Neuronal stem cell (in vitro differentiated cells): Measurements from ENCODE around the gene SFXN1.

Experiments
- DNase-seq: peaks from one replicate; pipeline ENCODE4 v3.0.0-alpha.2; 2013; ENCODE audit warnings: low spot score
- H2AFZ ChIP-seq: one replicate; pipeline ENCODE4 v1.6.1; 2013; ENCODE audit warnings: mild to moderate bottlenecking, low read length, inconsistent platforms
- H2AK5ac ChIP-seq: 2 replicates; pipeline ENCODE4 v1.6.1; 2013; ENCODE audit warnings: low read depth, mild to moderate bottlenecking, inconsistent platforms, low read length, moderate library complexity, mixed read lengths
- H2BK120ac ChIP-seq: 2 replicates; pipeline ENCODE4 v1.6.1; 2013; ENCODE audit warnings: low read depth, mild to moderate bottlenecking, inconsistent platforms, low read length, moderate library complexity, mixed read lengths
- H2BK12ac ChIP-seq: one replicate; pipeline ENCODE4 v1.6.1; 2013; ENCODE audit warnings: low read length, inconsistent platforms
- H2BK15ac ChIP-seq: 2 replicates; pipeline ENCODE4 v1.6.1; 2013; ENCODE audit warnings: mild to moderate bottlenecking, low read length, inconsistent platforms, mixed read lengths
- H2BK5ac ChIP-seq: one replicate; pipeline ENCODE4 v1.6.1; 2013; ENCODE audit warnings: inconsistent platforms, mild to moderate bottlenecking, low read length, moderate library complexity
- H3K14ac ChIP-seq: one replicate; pipeline ENCODE4 v1.6.1; 2013; ENCODE audit warnings: low read length, inconsistent platforms
- H3K18ac ChIP-seq: 2 replicates; pipeline ENCODE4 v1.6.1; 2013; ENCODE audit warnings: low read length, inconsistent platforms
- H3K23ac ChIP-seq: 2 replicates; pipeline ENCODE4 v1.6.1; 2013; ENCODE audit warnings: low read depth, mild to moderate bottlenecking, mixed read lengths, low read length, inconsistent platforms; ENCODE audit not compliant: poor library complexity
- H3K27ac ChIP-seq: replicated peaks from 3 replicates; pipeline ENCODE4 v1.5.1; 2013; ENCODE audit warnings: low read length, inconsistent platforms
- H3K27me3 ChIP-seq, 3 experiments: 2 replicates each; pipeline ENCODE4 v1.6.1; 2013; ENCODE audit warnings: low read length in 3 of 3, mild to moderate bottlenecking in 2 of 3, inconsistent platforms in 1 of 3, low read depth in 1 of 3, mixed read lengths in 1 of 3, moderate library complexity in 1 of 3; ENCODE audit not compliant: control insufficient read depth in 3 of 3, insufficient read depth in 3 of 3
- H3K36me3 ChIP-seq, 2 donors: replicated peaks in 1 of 2; 2 replicates each; pipeline ENCODE4 v1.6.1; 2013; ENCODE audit warnings: low read length in 2 of 2; ENCODE audit not compliant: control insufficient read depth in 2 of 2, insufficient read depth in 2 of 2
- H3K4ac ChIP-seq: 2 replicates; pipeline ENCODE4 v1.6.1; 2013; ENCODE audit warnings: inconsistent platforms, mild to moderate bottlenecking, low read length, moderate library complexity
- H3K4me1 ChIP-seq, 2 donors: 1 replicate in 1 of 2; 2 replicates in 1 of 2; pipeline ENCODE4 v1.6.1; 2013; ENCODE audit warnings: low read length in 2 of 2, low read depth in 1 of 2; ENCODE audit not compliant: control insufficient read depth in 2 of 2, insufficient read depth in 1 of 2
- H3K4me2 ChIP-seq: one replicate; pipeline ENCODE4 v1.6.1; 2013; ENCODE audit warnings: mild to moderate bottlenecking, low read length, inconsistent platforms; ENCODE audit not compliant: insufficient read depth, poor library complexity, severe bottlenecking
- H3K4me3 ChIP-seq, 2 donors: 2 replicates each; pipeline ENCODE4 v1.5.1; 2013; ENCODE audit warnings: low read length in 2 of 2, mild to moderate bottlenecking in 2 of 2, inconsistent platforms in 1 of 2, moderate library complexity in 1 of 2
- H3K79me1 ChIP-seq: one replicate; pipeline ENCODE4 v1.6.1; 2013; ENCODE audit warnings: low read depth, mild to moderate bottlenecking, inconsistent platforms, low read length, moderate library complexity
- H3K9ac ChIP-seq: one replicate; pipeline ENCODE4 v1.6.1; 2013; ENCODE audit warnings: mild to moderate bottlenecking, low read depth, low read length, inconsistent platforms; ENCODE audit not compliant: poor library complexity
- H3K9me3 ChIP-seq, 2 donors: replicated peaks in 1 of 2; 2 replicates each; pipeline versions ENCODE3 to v1.6.1; 2013; ENCODE audit warnings: low read length in 2 of 2, mild to moderate bottlenecking in 2 of 2, inconsistent platforms in 1 of 2, low read depth in 1 of 2, mixed read lengths in 1 of 2, moderate library complexity in 1 of 2; ENCODE audit not compliant: control insufficient read depth in 2 of 2, insufficient read depth in 1 of 2
- H4K8ac ChIP-seq: one replicate; pipeline ENCODE4 v1.6.1; 2013; ENCODE audit warnings: low read depth, mild to moderate bottlenecking, inconsistent platforms, low read length, moderate library complexity
- H4K91ac ChIP-seq: one replicate; pipeline ENCODE4 v1.6.1; 2013; ENCODE audit warnings: low read length, low read depth, mild to moderate bottlenecking, inconsistent platforms; ENCODE audit not compliant: poor library complexity
- WGBS, 2 donors: extraction: QIAGEN DNeasy Blood & Tissue Kit; methylation state at CpG; one replicate each; pipeline ENCODE4 v1.1.7; 2013; ENCODE audit warnings: missing lambda C conversion rate in 2 of 2, mixed read lengths in 1 of 2; ENCODE audit not compliant: insufficient read length in 2 of 2, insufficient replicate concordance in 1 of 2; ENCODE audit errors: extremely low coverage in 2 of 2; 5-methylcytosine and 5-hydroxymethylcytosine counted together

SFXN1 gene

GRCh38 chr5:175569701-175570100, 91.3 kb downstream of the SFXN1 start:
- H3K4me2 ChIP-seq, result no peak overlapping the region
- H3K18ac ChIP-seq, result peak overlapping the region; percentile 15
- no peak overlapping the region for H2AK5ac ChIP-seq
- H3K4ac ChIP-seq, result no peak overlapping the region
- H3K79me1 ChIP-seq, result no peaks in the 10 kb centered on the region
- H3K36me3 ChIP-seq, result no peaks in the 10 kb centered on the region
- no peak overlapping the region for H2BK5ac ChIP-seq
- no peak overlapping the region for H2BK120ac ChIP-seq
- H3K9ac ChIP-seq, result no peak overlapping the region
- peaks cover 0 to 5% of the 10 kb centered on the region in 2 donors for H3K9me3 ChIP-seq
- no peak overlapping the region for H3K27ac ChIP-seq
- H3K14ac ChIP-seq, result no peak overlapping the region
- no peak overlapping the region for H2BK12ac ChIP-seq
- H4K8ac ChIP-seq, result no peak overlapping the region
- no peak for DNase-seq
- no CpG with 5 or more reads among the region's 4 CpGs for WGBS, 2 donors
- H2AFZ ChIP-seq, result no peak overlapping the region
- no peak overlapping the region for H3K4me3 ChIP-seq
- no peak overlapping the region for H3K23ac ChIP-seq
- H3K27me3 ChIP-seq, result no peaks in the 10 kb centered on the region
- H4K91ac ChIP-seq, result no peak overlapping the region
- H3K4me1 ChIP-seq, result peaks cover 2% of the 10 kb centered on the region in 2 donors
- H2BK15ac ChIP-seq, result no peak overlapping the region

GRCh38 chr5:175572886-175573285, 94.5 kb downstream of the SFXN1 start:
- no peak overlapping the region for H3K27ac ChIP-seq
- no peak overlapping the region for H2BK12ac ChIP-seq
- no peak for DNase-seq
- H3K23ac ChIP-seq, result no peak overlapping the region
- no peak overlapping the region for H2BK5ac ChIP-seq
- no peak overlapping the region for H2AFZ ChIP-seq
- no peak overlapping the region for H2BK120ac ChIP-seq
- H3K4me3 ChIP-seq, result no peak overlapping the region
- H4K91ac ChIP-seq, result no peak overlapping the region
- no peak overlapping the region for H3K4ac ChIP-seq
- no peak overlapping the region for H3K9ac ChIP-seq
- no peak overlapping the region for H3K4me2 ChIP-seq
- H3K27me3 ChIP-seq, result no peaks in the 10 kb centered on the region
- no peaks in the 10 kb centered on the region for H3K36me3 ChIP-seq
- no peak overlapping the region for H2BK15ac ChIP-seq
- no peaks in the 10 kb centered on the region for H3K79me1 ChIP-seq
- H3K9me3 ChIP-seq, result peaks cover 0 to 7% of the 10 kb centered on the region in 2 donors
- no peak overlapping the region for H3K18ac ChIP-seq
- WGBS, 2 donors, result no CpG with 5 or more reads among the region's 4 CpGs
- no peak overlapping the region for H4K8ac ChIP-seq
- H3K4me1 ChIP-seq, result peaks cover 2% of the 10 kb centered on the region in 2 donors
- H3K14ac ChIP-seq, result no peak overlapping the region
- H2AK5ac ChIP-seq, result no peak overlapping the region

GRCh38 chr5:175573493-175574269, 95.3 kb downstream of the SFXN1 start:
- Histone ChIP-seq H3K9ac (no peak overlapping the region), H3K23ac (no peak overlapping the region)
- DNase-seq, result no peak

GRCh38 chr5:175575301-175575700, 96.9 kb downstream of the SFXN1 start:
- Histone ChIP-seq H2BK5ac (no peak overlapping the region), H3K36me3 (no peaks in the 10 kb centered on the region), H3K23ac (no peak overlapping the region), H3K27me3 (no peaks in the 10 kb centered on the region), H3K4me2 (no peak overlapping the region), H2AFZ (no peak overlapping the region), H3K4me1 (peaks cover 2% of the 10 kb centered on the region in 2 donors), H2AK5ac (no peak overlapping the region), H3K14ac (no peak overlapping the region), H2BK12ac (no peak overlapping the region), H3K4ac (no peak overlapping the region), H3K9ac (no peak overlapping the region), H3K79me1 (no peaks in the 10 kb centered on the region), H3K18ac (no peak overlapping the region), H3K4me3 (no peak overlapping the region), H2BK120ac (no peak overlapping the region), H2BK15ac (no peak overlapping the region), H3K27ac (no peak overlapping the region), H4K91ac (no peak overlapping the region), H4K8ac (no peak overlapping the region), H3K9me3 (peaks cover 0 to 3% of the 10 kb centered on the region in 2 donors)
- WGBS, 2 donors, result no CpG with 5 or more reads among the region's 2 CpGs
- DNase-seq, result no peak

More at GRCh38 chr5:175573493-175574269, 95.3 kb downstream of the SFXN1 start:
- no peak overlapping the region for H4K8ac ChIP-seq
- H3K18ac ChIP-seq, result no peak overlapping the region
- no peaks in the 10 kb centered on the region for H3K27me3 ChIP-seq
- peak overlapping the region; percentile 43 for H2BK12ac ChIP-seq
- H3K4me2 ChIP-seq, result no peak overlapping the region
- H2BK15ac ChIP-seq, result no peak overlapping the region
- H3K4me1 ChIP-seq, result peaks cover 2% of the 10 kb centered on the region in 2 donors
- peaks cover 0 to 7% of the 10 kb centered on the region in 2 donors for H3K9me3 ChIP-seq
- no peak overlapping the region for H3K14ac ChIP-seq
- no peak overlapping the region for H4K91ac ChIP-seq
- H2BK120ac ChIP-seq, result no peak overlapping the region
- WGBS, 2 donors, result no CpG with 5 or more reads among the region's 15 CpGs
- no peak overlapping the region for H3K4ac ChIP-seq
- no peak overlapping the region for H3K4me3 ChIP-seq
- no peaks in the 10 kb centered on the region for H3K36me3 ChIP-seq
- no peak overlapping the region for H2BK5ac ChIP-seq
- H2AFZ ChIP-seq, result no peak overlapping the region
- H2AK5ac ChIP-seq, result no peak overlapping the region
- no peak overlapping the region for H3K27ac ChIP-seq
- no peaks in the 10 kb centered on the region for H3K79me1 ChIP-seq
